RWPE2 (cell line): ENCODE measurements around the gene ZNF639.

Source experiments
- ATAC-seq: fragments of 200-7000 bp; cut with Tn5 transposase; 3 replicates; pipeline ENCODE4 v1.9.1; 2021; ENCODE audit warnings: low read depth
- DNase-seq: peaks from one replicate; pipeline ENCODE4 v3.0.0-alpha.2; 2020; ENCODE audit warnings: low spot score
- H3K27ac ChIP-seq: fragments of 450-650 bp; 2 replicates; pipeline ENCODE4 v1.5.1; 2017; ENCODE audit warnings: mild to moderate bottlenecking; ENCODE audit not compliant: poor library complexity, severe bottlenecking
- H3K27me3 ChIP-seq: fragments of 250-450 bp; sonication (Bioruptor Pico); 2 replicates; pipeline ENCODE4 v1.5.1; 2021; ENCODE audit warnings: mild to moderate bottlenecking, moderate library complexity; ENCODE audit not compliant: insufficient read depth, poor library complexity, severe bottlenecking
- H3K36me3 ChIP-seq: fragments of 250-450 bp; sonication (Bioruptor Pico); 2 replicates; pipeline ENCODE4 v1.5.1; 2020; ENCODE audit warnings: low read depth, mild to moderate bottlenecking, moderate library complexity
- H3K4me1 ChIP-seq: fragments of 250-450 bp; sonication (Bioruptor Pico); 2 replicates; pipeline ENCODE4 v1.5.1; 2021; ENCODE audit warnings: mild to moderate bottlenecking, moderate library complexity; ENCODE audit not compliant: insufficient read depth, poor library complexity, severe bottlenecking
- H3K4me3 ChIP-seq: fragments of 250-450 bp; sonication (Bioruptor Pico); 2 replicates; pipeline ENCODE4 v1.5.1; 2021; ENCODE audit warnings: mild to moderate bottlenecking, moderate library complexity; ENCODE audit not compliant: severe bottlenecking
- H3K9me3 ChIP-seq: fragments of 250-450 bp; sonication (Bioruptor Pico); 2 replicates; pipeline ENCODE4 v1.5.1; 2021; ENCODE audit warnings: mild to moderate bottlenecking, moderate library complexity; ENCODE audit not compliant: severe bottlenecking
- TF ChIP-seq, protein P1 (sequence below): fragments of 450-650 bp; IDR thresholded peaks from one replicate; pipeline ENCODE4 v1.5.1; 2017; ENCODE audit warnings: mild to moderate bottlenecking, moderate library complexity; ENCODE audit not compliant: poor library complexity, severe bottlenecking

ZNF639 gene

DNA sequence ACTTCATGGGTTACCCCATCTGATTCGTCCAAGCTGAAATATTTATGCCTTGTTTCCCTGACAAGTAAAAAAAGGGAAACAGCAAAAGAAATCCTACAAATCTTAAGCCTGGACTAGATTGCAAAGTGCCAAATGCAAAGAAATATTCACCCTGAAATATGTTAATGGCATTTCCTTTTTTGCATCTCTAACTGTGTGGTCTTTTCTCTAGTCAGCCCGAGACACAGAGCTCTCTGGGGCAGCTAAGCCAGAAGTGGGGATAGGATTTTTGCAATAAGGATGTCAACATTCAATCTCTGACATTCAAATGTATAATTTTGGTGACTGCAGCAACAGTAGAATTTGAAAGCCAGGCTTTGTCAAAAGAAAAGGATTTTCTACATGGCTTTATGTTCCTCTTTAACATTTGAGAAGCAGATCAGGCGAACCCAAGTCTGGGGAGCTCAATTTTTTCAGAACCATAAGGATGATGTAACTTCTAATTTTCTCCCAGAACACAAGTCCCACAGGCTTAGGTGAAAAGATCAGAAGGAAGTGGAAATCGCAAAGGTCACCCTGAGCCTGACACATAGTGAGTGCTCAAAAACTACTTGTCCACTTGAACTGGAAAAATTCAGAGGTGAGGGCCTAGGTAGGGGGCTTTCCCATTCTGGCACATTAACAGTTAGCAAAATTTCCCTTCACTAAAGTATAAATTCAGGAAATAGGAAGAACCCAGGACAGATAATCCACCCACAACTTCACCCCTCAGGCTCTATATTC lies 43.7 kb upstream of the ZNF639 start:
- Histone ChIP-seq H3K4me1 (no peaks in the 10 kb centered on the region), H3K36me3 (no peaks in the 10 kb centered on the region), H3K9me3 (no peaks in the 10 kb centered on the region), H3K4me3 (no peak overlapping the region), H3K27ac (no peak overlapping the region), H3K27me3 (no peaks in the 10 kb centered on the region)
- TF ChIP-seq, protein P1, sequence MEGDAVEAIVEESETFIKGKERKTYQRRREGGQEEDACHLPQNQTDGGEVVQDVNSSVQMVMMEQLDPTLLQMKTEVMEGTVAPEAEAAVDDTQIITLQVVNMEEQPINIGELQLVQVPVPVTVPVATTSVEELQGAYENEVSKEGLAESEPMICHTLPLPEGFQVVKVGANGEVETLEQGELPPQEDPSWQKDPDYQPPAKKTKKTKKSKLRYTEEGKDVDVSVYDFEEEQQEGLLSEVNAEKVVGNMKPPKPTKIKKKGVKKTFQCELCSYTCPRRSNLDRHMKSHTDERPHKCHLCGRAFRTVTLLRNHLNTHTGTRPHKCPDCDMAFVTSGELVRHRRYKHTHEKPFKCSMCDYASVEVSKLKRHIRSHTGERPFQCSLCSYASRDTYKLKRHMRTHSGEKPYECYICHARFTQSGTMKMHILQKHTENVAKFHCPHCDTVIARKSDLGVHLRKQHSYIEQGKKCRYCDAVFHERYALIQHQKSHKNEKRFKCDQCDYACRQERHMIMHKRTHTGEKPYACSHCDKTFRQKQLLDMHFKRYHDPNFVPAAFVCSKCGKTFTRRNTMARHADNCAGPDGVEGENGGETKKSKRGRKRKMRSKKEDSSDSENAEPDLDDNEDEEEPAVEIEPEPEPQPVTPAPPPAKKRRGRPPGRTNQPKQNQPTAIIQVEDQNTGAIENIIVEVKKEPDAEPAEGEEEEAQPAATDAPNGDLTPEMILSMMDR, result no peak
- DNase-seq (no peak), ATAC-seq (no peak)

DNA sequence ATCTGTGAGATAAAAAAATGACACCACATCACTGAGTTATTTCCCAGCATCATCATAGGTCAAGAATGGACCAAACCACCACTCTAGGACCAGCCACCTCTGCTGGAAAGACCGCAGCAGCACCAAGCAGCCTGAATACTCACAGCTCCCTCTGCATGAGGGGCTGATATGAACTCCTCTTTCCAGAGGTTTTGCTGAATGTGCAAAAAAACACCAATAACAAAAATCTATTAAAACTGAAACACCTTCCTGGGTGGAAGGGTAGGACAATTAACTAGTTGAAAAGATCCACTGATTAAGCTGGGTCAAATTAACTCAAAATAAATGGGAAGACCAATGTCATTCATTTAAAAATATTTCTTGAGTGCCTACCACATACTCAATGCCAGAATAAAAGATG lies 43.0 kb upstream of the ZNF639 start:
- ATAC-seq, result no peak

DNA sequence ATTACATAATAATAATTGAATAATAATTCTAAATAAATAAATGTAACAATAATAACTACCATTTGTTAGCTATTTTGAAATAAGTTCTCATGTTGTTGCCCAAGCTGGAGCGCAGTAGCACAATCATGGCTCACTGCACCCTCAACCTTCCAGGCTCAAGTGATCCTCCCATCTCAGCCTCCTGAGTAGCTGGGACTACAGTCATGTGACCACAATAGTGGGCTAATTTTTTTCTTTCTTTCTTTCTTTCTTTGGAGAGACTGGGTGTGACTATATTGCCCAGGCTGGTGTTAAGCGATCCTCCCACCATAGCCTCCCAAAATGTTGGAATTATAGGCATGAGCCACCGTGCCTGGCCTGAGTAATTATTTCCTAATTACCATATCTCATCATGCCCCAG lies 41.0 kb upstream of the ZNF639 start:
- Histone ChIP-seq H3K36me3 (no peaks in the 10 kb centered on the region), H3K4me1 (no peaks in the 10 kb centered on the region), H3K4me3 (no peak overlapping the region), H3K27me3 (no peaks in the 10 kb centered on the region), H3K9me3 (no peaks in the 10 kb centered on the region), H3K27ac (no peak overlapping the region)
- ATAC-seq (no peak), DNase-seq (no peak)
- TF ChIP-seq, protein P1, result no peak

More for the DNA sequence above, 43.0 kb upstream of the ZNF639 start:
- H3K27ac ChIP-seq, result no peak overlapping the region
- DNase-seq, result no peak
- H3K4me3 ChIP-seq, result no peak overlapping the region
- H3K27me3 ChIP-seq, result no peaks in the 10 kb centered on the region
- H3K4me1 ChIP-seq, result no peaks in the 10 kb centered on the region
- no peaks in the 10 kb centered on the region for H3K9me3 ChIP-seq
- H3K36me3 ChIP-seq, result no peaks in the 10 kb centered on the region
- TF ChIP-seq, protein P1, result no peak

DNA sequence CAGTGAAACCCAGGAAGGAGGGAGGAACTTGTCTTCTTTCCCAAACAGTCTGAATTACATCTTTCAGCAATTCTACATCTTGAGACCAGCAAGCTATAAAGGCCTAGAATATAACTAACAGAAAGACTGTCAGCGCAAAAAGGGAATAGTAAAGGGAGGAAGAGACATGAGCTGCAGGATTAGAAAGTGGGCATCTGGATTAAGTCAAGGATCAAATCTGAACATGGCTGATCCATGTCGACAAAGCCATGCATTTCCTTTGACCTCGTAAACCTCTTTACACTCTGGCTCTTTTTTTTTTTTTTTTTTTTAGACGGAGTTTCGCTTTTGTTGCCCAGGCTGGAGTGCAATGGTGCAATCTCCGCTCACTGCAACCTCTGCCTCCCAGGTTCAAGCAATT lies 36.5 kb upstream of the ZNF639 start:
- Histone ChIP-seq H3K9me3 (no peaks in the 10 kb centered on the region), H3K4me1 (no peaks in the 10 kb centered on the region), H3K36me3 (no peaks in the 10 kb centered on the region), H3K4me3 (no peak overlapping the region), H3K27ac (no peak overlapping the region), H3K27me3 (no peaks in the 10 kb centered on the region)
- TF ChIP-seq, protein P1, result no peak
- ATAC-seq (no peak), DNase-seq (no peak)

DNA sequence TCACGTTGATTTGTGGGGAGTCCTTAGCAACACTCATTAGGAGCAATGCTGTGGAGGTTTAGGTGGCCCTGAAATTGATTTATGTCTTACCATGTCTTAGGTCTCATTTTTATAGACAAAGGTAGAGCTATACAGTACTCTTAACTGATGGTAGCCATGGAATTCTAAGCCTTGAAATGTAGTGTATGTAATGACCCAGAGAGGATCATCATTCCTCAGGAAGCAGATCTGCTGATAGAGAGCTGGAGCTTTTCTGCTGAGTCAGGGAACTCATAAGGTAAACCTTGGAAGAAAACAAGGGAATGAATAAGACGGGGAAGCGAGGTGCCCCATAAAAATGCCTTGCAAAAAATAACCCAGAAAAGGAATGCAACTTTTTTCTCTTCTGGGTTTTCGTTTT lies 34.0 kb upstream of the ZNF639 start:
- no peaks in the 10 kb centered on the region for H3K4me1 ChIP-seq
- ATAC-seq (no peak), DNase-seq (no peak)
- TF ChIP-seq, protein P1, result no peak
- H3K4me3 ChIP-seq, result no peak overlapping the region
- no peaks in the 10 kb centered on the region for H3K27me3 ChIP-seq
- no peak overlapping the region for H3K27ac ChIP-seq
- H3K36me3 ChIP-seq, result no peaks in the 10 kb centered on the region
- no peaks in the 10 kb centered on the region for H3K9me3 ChIP-seq
